ENCODE data around the gene XKR7.

DNA sequence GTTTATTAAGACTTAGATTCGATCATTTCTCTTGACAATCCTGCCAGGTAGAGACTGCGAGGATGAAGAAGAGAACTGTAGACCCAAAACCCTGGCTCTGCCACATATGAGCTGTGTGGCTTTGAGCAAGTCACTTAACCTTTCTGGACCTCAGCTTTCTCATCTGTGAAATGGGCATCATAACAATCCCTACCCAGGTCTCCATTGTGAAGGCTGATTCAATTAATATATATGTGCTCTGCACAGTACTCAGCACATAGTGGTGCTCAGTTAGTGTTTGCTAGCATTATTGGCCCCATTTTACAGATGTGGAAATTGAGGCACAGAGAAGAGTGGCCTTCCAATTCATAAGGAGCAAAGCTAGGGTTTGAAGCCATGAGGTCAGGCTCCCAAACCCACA lies 7.9 kb downstream of the XKR7 start:
- TF ChIP-seq POLR2A (IDR thresholded peaks at IDR 0.05; ENCODE audit: low read depth, low read length) (no peak), TAF1 (IDR thresholded peaks at IDR 0.05; ENCODE audit: low read depth, low read length) (no peak), POLR2AphosphoS5 (IDR thresholded peaks at IDR 0.05; ENCODE audit: low read depth, low read length) (no peak), SPI1 (IDR thresholded peaks at IDR 0.05; ENCODE audit: low read depth, low read length) (no peak), POU2F2 (IDR thresholded peaks at IDR 0.05; ENCODE audit: low read depth, low read length) (no peak), PAX5 (IDR thresholded peaks at IDR 0.05; ENCODE audit: insufficient read depth, low read length, severe bottlenecking) (no peak)

Data from GM12891 (cell line).